ENCODE measurements around the gene DDX19B. TPM values are rescaled to one million over a fixed set of nuclear protein-coding genes. Genes with fewer than 3 reads are reported as not detected.
A peak's percentile ranks its signal among the peaks of the same experiment; 100 is the strongest.
"Not testable (repeated sequence)": the region's sequence is repeated elsewhere in the genome, so short reads cannot be mapped to it uniquely, and the experiment has no call there.

The DDX19B gene
- total and polyA plus RNA-seq, 2 experiments from 2014 or later, result 31.8 to 33.0 TPM

- TF ChIP-seq EZH2 (IDR thresholded peaks at IDR 0.05; ENCODE audit: insufficient read depth, poor library complexity, severe bottlenecking) (no peak), EZH2phosphoT487 (IDR thresholded peaks at IDR 0.05; ENCODE audit: insufficient read depth, low read depth) (no peak)
- H3K4me1 ChIP-seq (ENCODE audit: insufficient read depth), result no peaks in the 10 kb centered on the region
- 93 to 97% methylated on average over 12 of the region's 12 CpGs for WGBS, 2 experiments (ENCODE audit: low coverage in 1 of 2, low lambda C conversion rate in 2 of 2, missing lambda C conversion rate in 2 of 2)
These were observed 29.5 kb upstream of the DDX19B start for GRCh38 chr16:70269471-70269870.

GRCh38 chr16:70270176-70270575 is 28.8 kb upstream of the DDX19B start:
- Histone ChIP-seq H3K36me3 (ENCODE audit: low read depth) (peaks cover 88% of the 10 kb centered on the region), H3K9me2 (ENCODE audit: insufficient read depth) (no peaks in the 10 kb centered on the region), H3K27me3 (replicated peaks; ENCODE audit: insufficient read depth) (no peaks in the 10 kb centered on the region), H3K4me3 (no peak overlapping the region), H3F3A (ENCODE audit: insufficient read depth) (0 out of 2 replicates have a peak, but pooled peaks cover 4% of the 10 kb centered on the region), H3K4me1 (ENCODE audit: insufficient read depth) (no peaks in the 10 kb centered on the region), H3K4me2 (ENCODE audit: unreplicated experiment) (no peak overlapping the region), H2AFZ (no peak overlapping the region), H3K9ac (no peak overlapping the region), H3K9me3 (ENCODE audit: low read depth) (no peaks in the 10 kb centered on the region), H3K79me2 (ENCODE audit: insufficient read depth) (peaks cover 91% of the 10 kb centered on the region), H4K20me1 (ENCODE audit: insufficient read depth) (no peaks in the 10 kb centered on the region), H3K27ac (no peak overlapping the region)
- WGBS, 2 experiments (ENCODE audit: low coverage in 1 of 2, low lambda C conversion rate in 2 of 2, missing lambda C conversion rate in 2 of 2), result 83 to 84% methylated on average over 3 of the region's 3 CpGs
- TF ChIP-seq EZH2 (IDR thresholded peaks at IDR 0.05; ENCODE audit: insufficient read depth, poor library complexity, severe bottlenecking) (no peak), EZH2phosphoT487 (IDR thresholded peaks at IDR 0.05; ENCODE audit: insufficient read depth, low read depth) (no peak)
- in situ Hi-C loops (cut with MboI), result no loop called here
- no peak for DNase-seq

More at GRCh38 chr16:70269471-70269870, 29.5 kb upstream of the DDX19B start:
- Histone ChIP-seq H3K9ac (no peak overlapping the region), H3K27ac (no peak overlapping the region), H3K27me3 (replicated peaks; ENCODE audit: insufficient read depth) (no peaks in the 10 kb centered on the region), H3K4me2 (ENCODE audit: unreplicated experiment) (no peak overlapping the region), H4K20me1 (ENCODE audit: insufficient read depth) (no peaks in the 10 kb centered on the region), H3K9me3 (ENCODE audit: low read depth) (no peaks in the 10 kb centered on the region), H3F3A (ENCODE audit: insufficient read depth) (0 out of 2 replicates have a peak, but pooled peaks cover 4% of the 10 kb centered on the region), H3K4me3 (no peak overlapping the region), H3K9me2 (ENCODE audit: insufficient read depth) (no peaks in the 10 kb centered on the region), H2AFZ (no peak overlapping the region), H3K79me2 (ENCODE audit: insufficient read depth) (peaks cover 93% of the 10 kb centered on the region), H3K36me3 (ENCODE audit: low read depth) (peaks cover 90% of the 10 kb centered on the region)
- in situ Hi-C loops (cut with MboI), result no loop called here
- no peak for DNase-seq

- in situ Hi-C loops (cut with MboI), result no loop called here
- H2AFZ ChIP-seq, result no peak overlapping the region
- no peaks in the 10 kb centered on the region for H3K4me1 ChIP-seq (ENCODE audit: insufficient read depth)
- 0 out of 2 replicates have a peak, but pooled peaks cover 9% of the 10 kb centered on the region for H3F3A ChIP-seq (ENCODE audit: insufficient read depth)
- peaks cover 85% of the 10 kb centered on the region for H3K79me2 ChIP-seq (ENCODE audit: insufficient read depth)
- H3K9me3 ChIP-seq (ENCODE audit: low read depth), result no peaks in the 10 kb centered on the region
- no peak for DNase-seq
- H3K27me3 ChIP-seq (replicated peaks; ENCODE audit: insufficient read depth), result no peaks in the 10 kb centered on the region
- TF ChIP-seq EZH2phosphoT487 (IDR thresholded peaks at IDR 0.05; ENCODE audit: insufficient read depth, low read depth) (no peak), EZH2 (IDR thresholded peaks at IDR 0.05; ENCODE audit: insufficient read depth, poor library complexity, severe bottlenecking) (no peak)
- H3K4me3 ChIP-seq, result no peak overlapping the region
- 92 to 93% methylated on average over 10 of the region's 10 CpGs for WGBS, 2 experiments (ENCODE audit: low coverage in 1 of 2, low lambda C conversion rate in 2 of 2, missing lambda C conversion rate in 2 of 2)
- no peak overlapping the region for H3K9ac ChIP-seq
- H4K20me1 ChIP-seq (ENCODE audit: insufficient read depth), result peaks cover 5% of the 10 kb centered on the region; the same call in 1 of the 2 replicates
- no peaks in the 10 kb centered on the region for H3K9me2 ChIP-seq (ENCODE audit: insufficient read depth)
- H3K36me3 ChIP-seq (ENCODE audit: low read depth), result peaks cover 84% of the 10 kb centered on the region
- H3K27ac ChIP-seq, result no peak overlapping the region
- no peak overlapping the region for H3K4me2 ChIP-seq (ENCODE audit: unreplicated experiment)
These were observed 27.3 kb upstream of the DDX19B start for GRCh38 chr16:70271696-70272095.

GRCh38 chr16:70276392-70276791 is 22.6 kb upstream of the DDX19B start:
- TF ChIP-seq EZH2 (IDR thresholded peaks at IDR 0.05; ENCODE audit: insufficient read depth, poor library complexity, severe bottlenecking) (no peak), EZH2phosphoT487 (IDR thresholded peaks at IDR 0.05; ENCODE audit: insufficient read depth, low read depth) (no peak)
- H3K9me3 ChIP-seq (ENCODE audit: low read depth), result no peaks in the 10 kb centered on the region

GRCh38 chr16:70287304-70287971 is 11.5 kb upstream of the DDX19B start:
- in situ Hi-C loops (cut with MboI); H3K27me3 ChIP-seq (replicated peaks; ENCODE audit: insufficient read depth); H3K27ac ChIP-seq; DNase-seq; H3F3A ChIP-seq (ENCODE audit: insufficient read depth); H3K9me3 ChIP-seq (ENCODE audit: low read depth); H3K4me1 ChIP-seq (ENCODE audit: insufficient read depth); H3K9me2 ChIP-seq (ENCODE audit: insufficient read depth); H2AFZ ChIP-seq; H4K20me1 ChIP-seq (ENCODE audit: insufficient read depth): not testable (repeated sequence)
- 96 to 97% methylated on average over 17 of the region's 17 CpGs for WGBS, 2 experiments (ENCODE audit: low coverage in 1 of 2, low lambda C conversion rate in 2 of 2, missing lambda C conversion rate in 2 of 2)
- peak overlapping the region; percentile 78 for H3K4me3 ChIP-seq
- H3K36me3 ChIP-seq (ENCODE audit: low read depth), result peaks cover 25% of the 10 kb centered on the region
- peak overlapping the region; percentile 72 for H3K4me2 ChIP-seq (ENCODE audit: unreplicated experiment)
- peaks cover 67% of the 10 kb centered on the region for H3K79me2 ChIP-seq (ENCODE audit: insufficient read depth)
- peak overlapping the region; percentile 96; the same call in 1 of the 2 replicates for H3K9ac ChIP-seq

More at GRCh38 chr16:70276392-70276791, 22.6 kb upstream of the DDX19B start:
- H3K27ac ChIP-seq, result no peak overlapping the region
- H2AFZ ChIP-seq, result no peak overlapping the region
- H3K9ac ChIP-seq, result no peak overlapping the region
- peaks cover 88% of the 10 kb centered on the region for H3K79me2 ChIP-seq (ENCODE audit: insufficient read depth)
- no peaks in the 10 kb centered on the region for H3K4me1 ChIP-seq (ENCODE audit: insufficient read depth)
- DNase-seq, result no peak
- peaks cover 7% of the 10 kb centered on the region; the same call in 1 of the 2 replicates for H4K20me1 ChIP-seq (ENCODE audit: insufficient read depth)
- in situ Hi-C loops (cut with MboI), result no loop called here
- 73 to 82% methylated on average over 1 of the region's 1 CpG for WGBS, 2 experiments (ENCODE audit: low coverage in 1 of 2, low lambda C conversion rate in 2 of 2, missing lambda C conversion rate in 2 of 2)
- no peaks in the 10 kb centered on the region for H3K27me3 ChIP-seq (replicated peaks; ENCODE audit: insufficient read depth)
- H3K9me2 ChIP-seq (ENCODE audit: insufficient read depth), result no peaks in the 10 kb centered on the region
- H3K4me3 ChIP-seq, result no peak overlapping the region
- H3K36me3 ChIP-seq (ENCODE audit: low read depth), result peaks cover 81% of the 10 kb centered on the region
- H3K4me2 ChIP-seq (ENCODE audit: unreplicated experiment), result no peak overlapping the region
- H3F3A ChIP-seq (ENCODE audit: insufficient read depth), result peaks cover 17% of the 10 kb centered on the region
